Sigmoid colon (tissue), 7 donors: ENCODE data around the gene ARL14. TPM values are rescaled to one million over a fixed set of nuclear protein-coding genes. Genes with fewer than 3 reads are reported as not detected.

Experiments used
- DNase-seq: peaks from one replicate; pipeline ENCODE4 v3.0.0-alpha.2; 2019
- H3K27ac ChIP-seq, 4 donors: fragments of 200-600 bp; sonication (generic); one replicate each; pipeline ENCODE4 v1.5.1; 2016 to 2019; ENCODE audit warnings: mild to moderate bottlenecking in 1 of 4
- H3K27me3 ChIP-seq, 3 donors: fragments of 200-600 bp; sonication (generic); one replicate each; pipeline ENCODE4 v1.5.1; 2019; ENCODE audit warnings: mild to moderate bottlenecking in 1 of 3
- H3K36me3 ChIP-seq, 4 donors: fragments of 200-600 bp; sonication (generic); one replicate each; pipeline ENCODE4 v1.5.1; 2016 to 2019
- H3K4me1 ChIP-seq, 4 donors: fragments of 200-600 bp; sonication (generic); one replicate each; pipeline ENCODE4 v1.5.1; 2017 to 2019
- H3K4me3 ChIP-seq, 4 donors: fragments of 200-600 bp; sonication (generic); one replicate each; pipeline ENCODE4 v1.5.1; 2017 to 2019; ENCODE audit warnings: mild to moderate bottlenecking in 2 of 4, moderate library complexity in 1 of 4
- H3K9me3 ChIP-seq, 4 donors: fragments of 200-600 bp in 3 of 4; sonication (generic) in 3 of 4; one replicate each; pipeline versions ENCODE4 v1.5.1 to v1.6.1; 2013 to 2019
- CTCF ChIP-seq, 4 experiments: fragments of 450-650 bp in 3 of 4; fragments of 200-600 bp in 1 of 4; IDR thresholded peaks; one replicate each; pipeline ENCODE4 v1.5.1; 2016 to 2019; ENCODE audit warnings: antibody characterized with exemption in 4 of 4, mild to moderate bottlenecking in 3 of 4, moderate library complexity in 2 of 4
- EP300 ChIP-seq, 4 donors: sonication (generic); formaldehyde crosslinking; IDR thresholded peaks; one replicate each; pipeline ENCODE4 v1.6.1; 2017; ENCODE audit warnings: antibody characterized with exemption in 4 of 4
- POLR2A ChIP-seq, 2 donors: fragments of 450-650 bp; IDR thresholded peaks; one replicate each; pipeline ENCODE4 v1.6.1; 2016; ENCODE audit warnings: antibody characterized with exemption in 2 of 2, mild to moderate bottlenecking in 2 of 2, moderate library complexity in 2 of 2
- POLR2AphosphoS5 ChIP-seq, 4 donors: sonication (generic); formaldehyde crosslinking; IDR thresholded peaks; one replicate each; pipeline ENCODE4 v1.6.1; 2017; ENCODE audit warnings: antibody characterized with exemption in 4 of 4
- WGBS, 2 donors: extraction: QIAGEN DNeasy Blood & Tissue Kit; methylation state at CpG; one replicate each; pipeline ENCODE4 v1.1.7; 2013; 5-methylcytosine and 5-hydroxymethylcytosine counted together
- intact Hi-C: fragments of 100-400 bp; cut with DNase I; formaldehyde crosslinking; loops from one replicate; pipeline ENCODE4 v1.15.1; 2023
- polyA plus RNA-seq, 3 donors: library from polyadenylated mRNA; stranded (reverse); fragments of 200-250 nt; gene quantifications; one replicate each; pipeline ENCODE4 v1.2.3, GENCODE V29; 2013
- total RNA-seq, 4 donors: library from RNA; depleted of rRNA; stranded (reverse); fragments of >200 nt; gene quantifications; one replicate each; pipeline ENCODE4 v1.1.0, GENCODE V29; 2016
- donor health status: healthy with polysubstance abuse.
- donor health status: Bipolar disorder and iron deficiency.
- donor health status: healthy.

ARL14 gene
- total RNA-seq (not detected), polyA plus RNA-seq (100 to 1,000 TPM in 2 of 3 donors, 10 to 100 TPM in 1; 23.3 to 144 (median 109) TPM)

GRCh38 chr3:160676547-160677303 lies at the start of gene ARL14:
ARL14 (plus strand) TSS chr3:160677160; CDS start chr3:160677347, 187 bp downstream.
- intact Hi-C loops: no loop called here

GRCh38 chr3:160629491-160629890 lies 47.5 kb upstream of the ARL14 start:
- Histone ChIP-seq H3K4me3 (no peak overlapping the region), H3K36me3 (no peaks in the 10 kb centered on the region), H3K9me3 (no peaks in the 10 kb centered on the region), H3K27me3 (no peaks in the 10 kb centered on the region), H3K27ac (no peak overlapping the region), H3K4me1 (no peaks in the 10 kb centered on the region)
- no peak for TF ChIP-seq EP300 (IDR thresholded peaks at IDR 0.05)
- no peak for TF ChIP-seq CTCF (IDR thresholded peaks at IDR 0.05)
- TF ChIP-seq POLR2AphosphoS5 (IDR thresholded peaks at IDR 0.05): no peak
- TF ChIP-seq POLR2A (IDR thresholded peaks at IDR 0.05): no peak
- DNase-seq: no peak
- 90 to 91% methylated on average over 2 of the region's 2 CpGs for WGBS, 2 donors
- intact Hi-C loops: no loop called here

More at GRCh38 chr3:160676547-160677303, at the start of gene ARL14:
- TF ChIP-seq POLR2AphosphoS5 (IDR thresholded peaks at IDR 0.05) (peak in 1 of 4 donors; percentile 11), CTCF (IDR thresholded peaks at IDR 0.05) (no peak), POLR2A (IDR thresholded peaks at IDR 0.05) (peak in 1 of 2 donors; percentile 34)
- Histone ChIP-seq H3K27me3 (no peaks in the 10 kb centered on the region), H3K27ac (no peak within 1 kb of the TSS), H3K9me3 (no peaks in the 10 kb centered on the region), H3K4me3 (no peak within 1 kb of the TSS), H3K36me3 (no peaks in the 10 kb centered on the region), H3K4me1 (no peaks in the 10 kb centered on the region)
- DNase-seq: no peak
- WGBS, 2 donors: 21 to 74% methylated on average over 4 of the region's 4 CpGs

GRCh38 chr3:160633361-160634083 lies 43.4 kb upstream of the ARL14 start:
- H3K27me3 ChIP-seq: no peaks in the 10 kb centered on the region
- no peaks in the 10 kb centered on the region for H3K36me3 ChIP-seq
- H3K9me3 ChIP-seq: no peaks in the 10 kb centered on the region
- H3K4me3 ChIP-seq: no peak overlapping the region
- no peak overlapping the region for H3K27ac ChIP-seq
- no peak for DNase-seq
- TF ChIP-seq POLR2AphosphoS5 (IDR thresholded peaks at IDR 0.05): no peak
- no peak for TF ChIP-seq CTCF (IDR thresholded peaks at IDR 0.05)
- TF ChIP-seq POLR2A (IDR thresholded peaks at IDR 0.05): no peak
- no peak for TF ChIP-seq EP300 (IDR thresholded peaks at IDR 0.05)
- H3K4me1 ChIP-seq: no peaks in the 10 kb centered on the region
- 64 to 76% methylated on average over 4 of the region's 4 CpGs for WGBS, 2 donors
- intact Hi-C loops: no loop called here

GRCh38 chr3:160635213-160635612 lies 41.7 kb upstream of the ARL14 start:
- no peak for DNase-seq
- Histone ChIP-seq H3K9me3 (no peaks in the 10 kb centered on the region), H3K4me3 (no peak overlapping the region), H3K27ac (no peak overlapping the region), H3K27me3 (no peaks in the 10 kb centered on the region), H3K36me3 (no peaks in the 10 kb centered on the region), H3K4me1 (no peaks in the 10 kb centered on the region)
- TF ChIP-seq POLR2AphosphoS5 (IDR thresholded peaks at IDR 0.05) (no peak), CTCF (IDR thresholded peaks at IDR 0.05) (no peak), EP300 (IDR thresholded peaks at IDR 0.05) (no peak), POLR2A (IDR thresholded peaks at IDR 0.05) (no peak)
- intact Hi-C loops: no loop called here
